GM23338 (cell line): ENCODE results near the gene PAF1. TPM values are rescaled to one million over a fixed set of nuclear protein-coding genes. Genes with fewer than 3 reads are reported as not detected.

Experiments used
- ATAC-seq: fragments of 200-7000 bp; cut with Tn5 transposase; 3 replicates; pipeline ENCODE4 v1.9.1; 2020
- DNase-seq: peaks from one replicate; pipeline ENCODE4 v3.0.0-alpha.2; 2015; ENCODE audit warnings: low spot score
- H2AFZ ChIP-seq: fragments of 200-600 bp; sonication (generic); 2 replicates; pipeline ENCODE4 v1.8.0; 2016; ENCODE audit warnings: antibody characterized with exemption, mild to moderate bottlenecking, moderate library complexity
- H3F3A ChIP-seq: fragments of 200-600 bp; sonication (generic); replicated peaks from 2 replicates; pipeline ENCODE4 v1.8.0; 2017; ENCODE audit warnings: antibody characterized with exemption, mixed run types, low read depth
- H3K27ac ChIP-seq: fragments of 200-600 bp; sonication (generic); 2 replicates; pipeline ENCODE4 v1.6.1; 2016; ENCODE audit warnings: low read depth
- H3K27me3 ChIP-seq: fragments of 200-600 bp; sonication (generic); 2 replicates; pipeline ENCODE4 v1.8.0; 2016; ENCODE audit warnings: mild to moderate bottlenecking, mixed run types, moderate library complexity; ENCODE audit not compliant: insufficient read depth
- H3K36me3 ChIP-seq: fragments of 200-600 bp; sonication (generic); 2 replicates; pipeline ENCODE4 v1.8.0; 2016; ENCODE audit warnings: mild to moderate bottlenecking; ENCODE audit not compliant: insufficient read depth
- H3K4me1 ChIP-seq: fragments of 200-600 bp; sonication (generic); 2 replicates; pipeline ENCODE4 v1.8.0; 2016; ENCODE audit warnings: mild to moderate bottlenecking, moderate library complexity; ENCODE audit not compliant: insufficient read depth
- H3K4me2 ChIP-seq: fragments of 200-600 bp; sonication (generic); 2 replicates; pipeline ENCODE4 v1.7.1; 2017; ENCODE audit warnings: mixed run types
- H3K4me3 ChIP-seq: fragments of 200-600 bp; sonication (generic); 2 replicates; pipeline ENCODE4 v1.6.1; 2016; ENCODE audit warnings: mixed run types
- H3K79me2 ChIP-seq: fragments of 200-600 bp; sonication (generic); replicated peaks from 2 replicates; pipeline ENCODE4 v1.8.0; 2017; ENCODE audit warnings: mild to moderate bottlenecking; ENCODE audit not compliant: insufficient read depth
- H3K9me2 ChIP-seq: fragments of 200-600 bp; sonication (generic); 2 replicates; pipeline ENCODE4 v1.8.0; 2017; ENCODE audit not compliant: insufficient read depth
- H4K20me1 ChIP-seq: fragments of 200-600 bp; sonication (generic); replicated peaks from 2 replicates; pipeline ENCODE4 v1.8.0; 2017; ENCODE audit warnings: mild to moderate bottlenecking; ENCODE audit not compliant: insufficient read depth
- H3K27ac Mint-ChIP-seq: 2 replicates; pipeline ENCODE4 v1.8.0; 2020; ENCODE audit warnings: inconsistent platforms, mild to moderate bottlenecking, moderate library complexity, mixed read lengths
- H3K27me3 Mint-ChIP-seq: 3 replicates; pipeline ENCODE4 v1.8.0; 2022; ENCODE audit warnings: low read depth, mild to moderate bottlenecking, moderate library complexity, mixed read lengths, inconsistent platforms; ENCODE audit not compliant: insufficient read depth, poor library complexity
- H3K36me3 Mint-ChIP-seq: 3 replicates; pipeline ENCODE4 v1.8.0; 2021; ENCODE audit warnings: low read depth, mild to moderate bottlenecking, inconsistent platforms, moderate library complexity, mixed read lengths
- H3K4me1 Mint-ChIP-seq: 3 replicates; pipeline ENCODE4 v1.8.0; 2020; ENCODE audit warnings: mild to moderate bottlenecking, inconsistent platforms, mixed read lengths
- H3K4me3 Mint-ChIP-seq: 3 replicates; pipeline ENCODE4 v1.8.0; 2021; ENCODE audit warnings: moderate library complexity, mild to moderate bottlenecking, inconsistent platforms, mixed read lengths
- H3K9me3 Mint-ChIP-seq: 3 replicates; pipeline ENCODE4 v1.8.0; 2020; ENCODE audit warnings: moderate library complexity, mild to moderate bottlenecking, inconsistent platforms, mixed read lengths
- CREB1 ChIP-seq: fragments of 250-450 bp; sonication (Bioruptor Pico); IDR thresholded peaks from 2 replicates; pipeline ENCODE4 v1.5.0; 2020; ENCODE audit warnings: low read depth, mild to moderate bottlenecking, moderate library complexity
- EZH2phosphoT487 ChIP-seq: fragments of 200-600 bp; sonication (generic); IDR thresholded peaks from one replicate; pipeline ENCODE4 v1.8.1; 2018; ENCODE audit warnings: antibody characterized with exemption; ENCODE audit not compliant: unreplicated experiment
- JUNB ChIP-seq: IDR thresholded peaks from one replicate; pipeline ENCODE4 v1.6.1; 2016; ENCODE audit warnings: antibody characterized with exemption; ENCODE audit not compliant: unreplicated experiment
- NANOG ChIP-seq: IDR thresholded peaks from 2 replicates; pipeline ENCODE4 v1.6.1; 2016; ENCODE audit warnings: antibody characterized with exemption, borderline replicate concordance
- POLR2AphosphoS5 ChIP-seq: IDR thresholded peaks from 2 replicates; pipeline ENCODE4 v1.6.1; 2016; ENCODE audit warnings: antibody characterized with exemption, low read depth
- STAT1 ChIP-seq: IDR thresholded peaks from one replicate; pipeline ENCODE4 v1.6.1; 2016; ENCODE audit warnings: antibody characterized with exemption; ENCODE audit not compliant: unreplicated experiment
- ZNF331 ChIP-seq: fragments of 250-450 bp; sonication (Bioruptor Pico); IDR thresholded peaks from 2 replicates; pipeline ENCODE4 v1.5.0; 2020; ENCODE audit warnings: low read depth, mild to moderate bottlenecking, moderate library complexity
- polyA plus RNA-seq: library from polyadenylated mRNA; unstranded; fragments of >200 nt; fragmentation: Nextera tagmentation; extraction: Ambion mirVana; gene quantifications from 2 replicates; pipeline ENCODE4 v1.2.1, GENCODE V29; 2016
- total RNA-seq: library from RNA; depleted of rRNA; stranded (reverse); fragments of >200 nt; shearing (Covaris generic); gene quantifications from 2 replicates; pipeline ENCODE4 v1.2.3, GENCODE V29; 2014
- TF ChIP-seq, protein P1 (sequence below): fragments of 250-450 bp; sonication (Bioruptor Pico); IDR thresholded peaks from 2 replicates; pipeline ENCODE4 v1.5.0; 2020; ENCODE audit warnings: mild to moderate bottlenecking, moderate library complexity
- TF ChIP-seq, protein P2 (sequence below), 2 experiments: fragments of 200-600 bp in 1 of 2; sonication (generic) in 1 of 2; conservative IDR thresholded peaks; 2 replicates each; pipeline versions ENCODE4 v1.5.1 to v1.6.1; 2016 to 2017; ENCODE audit warnings: antibody characterized with exemption in 2 of 2, low read depth in 2 of 2, mild to moderate bottlenecking in 2 of 2, moderate library complexity in 1 of 2
- TF ChIP-seq, protein P3 (sequence below): IDR thresholded peaks from one replicate; pipeline ENCODE4 v1.6.1; 2018; ENCODE audit warnings: antibody characterized with exemption; ENCODE audit not compliant: unreplicated experiment
- TF ChIP-seq, protein P4 (sequence below): IDR thresholded peaks from 2 replicates; pipeline ENCODE4 v1.6.1; 2016; ENCODE audit warnings: antibody characterized with exemption

Gene PAF1
- total and polyA plus RNA-seq, 2 experiments from 2014 or later: 22.1 to 47.3 TPM

DNA sequence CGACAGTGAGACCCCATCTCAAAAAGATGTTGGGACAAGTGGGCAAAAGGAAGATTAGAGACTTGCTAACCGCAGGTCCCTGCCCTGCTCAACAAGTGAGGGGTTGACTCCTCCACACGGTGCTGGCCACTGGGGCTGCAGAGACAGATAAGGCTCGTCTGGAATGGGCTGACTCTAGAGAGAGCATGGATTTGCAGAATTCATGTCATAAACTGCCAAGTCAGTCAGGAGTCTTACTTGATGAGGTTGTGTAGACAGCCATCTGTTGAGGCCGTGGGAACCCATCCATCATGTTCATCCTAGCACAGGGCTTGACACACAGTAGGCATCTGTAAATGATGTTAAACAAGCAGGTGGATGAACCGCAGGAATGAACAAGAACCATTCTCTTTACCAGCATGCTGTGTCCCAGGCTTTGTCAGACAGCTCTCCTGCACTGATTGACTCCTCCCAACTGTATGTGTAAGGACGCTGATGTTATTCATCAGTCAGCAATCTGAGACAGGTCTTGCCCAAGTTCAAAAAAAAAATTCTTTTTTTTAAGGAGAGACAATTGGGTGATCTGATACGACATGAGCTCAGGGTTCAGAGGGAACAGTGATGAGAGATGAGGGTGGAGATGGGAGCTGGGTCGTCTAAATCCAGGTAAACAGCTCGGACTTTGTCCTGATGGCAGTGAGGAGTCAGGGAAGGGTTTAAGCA, 8.8 kb downstream of the PAF1 start:
- Histone ChIP-seq H3K27me3 (no peaks in the 10 kb centered on the region), H3K4me3 (no peak overlapping the region), H3K79me2 (no peaks in the 10 kb centered on the region), H4K20me1 (peaks cover 20% of the 10 kb centered on the region), H3F3A (peaks cover 10% of the 10 kb centered on the region; the same call in 1 of the 2 replicates), H2AFZ (no peak overlapping the region), H3K36me3 (peaks cover 32% of the 10 kb centered on the region), H3K4me2 (no peak overlapping the region), H3K27ac (no peak overlapping the region), H3K9me2 (no peaks in the 10 kb centered on the region), H3K4me1 (peaks cover 6% of the 10 kb centered on the region; the same call in 1 of the 2 replicates)
- Mint-ChIP-seq H3K27ac (no peak overlapping the region; the same call in 1 of the 2 replicates), H3K4me3 (no peak overlapping the region), H3K4me1 (peaks cover 11% of the 10 kb centered on the region), H3K27me3 (peaks cover 20% of the 10 kb centered on the region), H3K9me3 (no peaks in the 10 kb centered on the region), H3K36me3 (peaks cover 81% of the 10 kb centered on the region)
- DNase-seq: no peak
- ATAC-seq: no peak
- TF ChIP-seq JUNB (no peak), STAT1 (no peak), EZH2phosphoT487 (no peak), NANOG (no peak), ZNF331 (CRISPR knock-in tag) (no peak), CREB1 (no peak), POLR2AphosphoS5 (no peak)
- TF ChIP-seq, protein P1, sequence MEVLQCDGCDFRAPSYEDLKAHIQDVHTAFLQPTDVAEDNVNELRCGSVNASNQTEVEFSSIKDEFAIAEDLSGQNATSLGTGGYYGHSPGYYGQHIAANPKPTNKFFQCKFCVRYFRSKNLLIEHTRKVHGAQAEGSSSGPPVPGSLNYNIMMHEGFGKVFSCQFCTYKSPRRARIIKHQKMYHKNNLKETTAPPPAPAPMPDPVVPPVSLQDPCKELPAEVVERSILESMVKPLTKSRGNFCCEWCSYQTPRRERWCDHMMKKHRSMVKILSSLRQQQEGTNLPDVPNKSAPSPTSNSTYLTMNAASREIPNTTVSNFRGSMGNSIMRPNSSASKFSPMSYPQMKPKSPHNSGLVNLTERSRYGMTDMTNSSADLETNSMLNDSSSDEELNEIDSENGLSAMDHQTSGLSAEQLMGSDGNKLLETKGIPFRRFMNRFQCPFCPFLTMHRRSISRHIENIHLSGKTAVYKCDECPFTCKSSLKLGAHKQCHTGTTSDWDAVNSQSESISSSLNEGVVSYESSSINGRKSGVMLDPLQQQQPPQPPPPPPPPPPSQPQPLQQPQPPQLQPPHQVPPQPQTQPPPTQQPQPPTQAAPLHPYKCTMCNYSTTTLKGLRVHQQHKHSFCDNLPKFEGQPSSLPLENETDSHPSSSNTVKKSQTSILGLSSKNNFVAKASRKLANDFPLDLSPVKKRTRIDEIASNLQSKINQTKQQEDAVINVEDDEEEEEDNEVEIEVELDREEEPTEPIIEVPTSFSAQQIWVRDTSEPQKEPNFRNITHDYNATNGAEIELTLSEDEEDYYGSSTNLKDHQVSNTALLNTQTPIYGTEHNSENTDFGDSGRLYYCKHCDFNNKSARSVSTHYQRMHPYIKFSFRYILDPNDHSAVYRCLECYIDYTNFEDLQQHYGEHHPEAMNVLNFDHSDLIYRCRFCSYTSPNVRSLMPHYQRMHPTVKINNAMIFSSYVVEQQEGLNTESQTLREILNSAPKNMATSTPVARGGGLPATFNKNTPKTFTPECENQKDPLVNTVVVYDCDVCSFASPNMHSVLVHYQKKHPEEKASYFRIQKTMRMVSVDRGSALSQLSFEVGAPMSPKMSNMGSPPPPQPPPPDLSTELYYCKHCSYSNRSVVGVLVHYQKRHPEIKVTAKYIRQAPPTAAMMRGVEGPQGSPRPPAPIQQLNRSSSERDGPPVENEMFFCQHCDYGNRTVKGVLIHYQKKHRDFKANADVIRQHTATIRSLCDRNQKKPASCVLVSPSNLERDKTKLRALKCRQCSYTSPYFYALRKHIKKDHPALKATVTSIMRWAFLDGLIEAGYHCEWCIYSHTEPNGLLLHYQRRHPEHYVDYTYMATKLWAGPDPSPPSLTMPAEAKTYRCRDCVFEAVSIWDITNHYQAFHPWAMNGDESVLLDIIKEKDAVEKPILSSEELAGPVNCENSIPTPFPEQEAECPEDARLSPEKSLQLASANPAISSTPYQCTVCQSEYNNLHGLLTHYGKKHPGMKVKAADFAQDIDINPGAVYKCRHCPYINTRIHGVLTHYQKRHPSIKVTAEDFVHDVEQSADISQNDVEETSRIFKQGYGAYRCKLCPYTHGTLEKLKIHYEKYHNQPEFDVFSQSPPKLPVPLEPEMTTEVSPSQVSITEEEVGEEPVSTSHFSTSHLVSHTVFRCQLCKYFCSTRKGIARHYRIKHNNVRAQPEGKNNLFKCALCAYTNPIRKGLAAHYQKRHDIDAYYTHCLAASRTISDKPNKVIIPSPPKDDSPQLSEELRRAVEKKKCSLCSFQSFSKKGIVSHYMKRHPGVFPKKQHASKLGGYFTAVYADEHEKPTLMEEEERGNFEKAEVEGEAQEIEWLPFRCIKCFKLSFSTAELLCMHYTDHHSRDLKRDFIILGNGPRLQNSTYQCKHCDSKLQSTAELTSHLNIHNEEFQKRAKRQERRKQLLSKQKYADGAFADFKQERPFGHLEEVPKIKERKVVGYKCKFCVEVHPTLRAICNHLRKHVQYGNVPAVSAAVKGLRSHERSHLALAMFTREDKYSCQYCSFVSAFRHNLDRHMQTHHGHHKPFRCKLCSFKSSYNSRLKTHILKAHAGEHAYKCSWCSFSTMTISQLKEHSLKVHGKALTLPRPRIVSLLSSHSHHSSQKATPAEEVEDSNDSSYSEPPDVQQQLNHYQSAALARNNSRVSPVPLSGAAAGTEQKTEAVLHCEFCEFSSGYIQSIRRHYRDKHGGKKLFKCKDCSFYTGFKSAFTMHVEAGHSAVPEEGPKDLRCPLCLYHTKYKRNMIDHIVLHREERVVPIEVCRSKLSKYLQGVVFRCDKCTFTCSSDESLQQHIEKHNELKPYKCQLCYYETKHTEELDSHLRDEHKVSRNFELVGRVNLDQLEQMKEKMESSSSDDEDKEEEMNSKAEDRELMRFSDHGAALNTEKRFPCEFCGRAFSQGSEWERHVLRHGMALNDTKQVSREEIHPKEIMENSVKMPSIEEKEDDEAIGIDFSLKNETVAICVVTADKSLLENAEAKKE (CRISPR knock-in tag): no peak
- TF ChIP-seq, protein P2, sequence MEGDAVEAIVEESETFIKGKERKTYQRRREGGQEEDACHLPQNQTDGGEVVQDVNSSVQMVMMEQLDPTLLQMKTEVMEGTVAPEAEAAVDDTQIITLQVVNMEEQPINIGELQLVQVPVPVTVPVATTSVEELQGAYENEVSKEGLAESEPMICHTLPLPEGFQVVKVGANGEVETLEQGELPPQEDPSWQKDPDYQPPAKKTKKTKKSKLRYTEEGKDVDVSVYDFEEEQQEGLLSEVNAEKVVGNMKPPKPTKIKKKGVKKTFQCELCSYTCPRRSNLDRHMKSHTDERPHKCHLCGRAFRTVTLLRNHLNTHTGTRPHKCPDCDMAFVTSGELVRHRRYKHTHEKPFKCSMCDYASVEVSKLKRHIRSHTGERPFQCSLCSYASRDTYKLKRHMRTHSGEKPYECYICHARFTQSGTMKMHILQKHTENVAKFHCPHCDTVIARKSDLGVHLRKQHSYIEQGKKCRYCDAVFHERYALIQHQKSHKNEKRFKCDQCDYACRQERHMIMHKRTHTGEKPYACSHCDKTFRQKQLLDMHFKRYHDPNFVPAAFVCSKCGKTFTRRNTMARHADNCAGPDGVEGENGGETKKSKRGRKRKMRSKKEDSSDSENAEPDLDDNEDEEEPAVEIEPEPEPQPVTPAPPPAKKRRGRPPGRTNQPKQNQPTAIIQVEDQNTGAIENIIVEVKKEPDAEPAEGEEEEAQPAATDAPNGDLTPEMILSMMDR (conservative IDR thresholded peaks at IDR 0.05; ENCODE audit: low read depth in 2 of 2): no peak
- TF ChIP-seq, protein P3, sequence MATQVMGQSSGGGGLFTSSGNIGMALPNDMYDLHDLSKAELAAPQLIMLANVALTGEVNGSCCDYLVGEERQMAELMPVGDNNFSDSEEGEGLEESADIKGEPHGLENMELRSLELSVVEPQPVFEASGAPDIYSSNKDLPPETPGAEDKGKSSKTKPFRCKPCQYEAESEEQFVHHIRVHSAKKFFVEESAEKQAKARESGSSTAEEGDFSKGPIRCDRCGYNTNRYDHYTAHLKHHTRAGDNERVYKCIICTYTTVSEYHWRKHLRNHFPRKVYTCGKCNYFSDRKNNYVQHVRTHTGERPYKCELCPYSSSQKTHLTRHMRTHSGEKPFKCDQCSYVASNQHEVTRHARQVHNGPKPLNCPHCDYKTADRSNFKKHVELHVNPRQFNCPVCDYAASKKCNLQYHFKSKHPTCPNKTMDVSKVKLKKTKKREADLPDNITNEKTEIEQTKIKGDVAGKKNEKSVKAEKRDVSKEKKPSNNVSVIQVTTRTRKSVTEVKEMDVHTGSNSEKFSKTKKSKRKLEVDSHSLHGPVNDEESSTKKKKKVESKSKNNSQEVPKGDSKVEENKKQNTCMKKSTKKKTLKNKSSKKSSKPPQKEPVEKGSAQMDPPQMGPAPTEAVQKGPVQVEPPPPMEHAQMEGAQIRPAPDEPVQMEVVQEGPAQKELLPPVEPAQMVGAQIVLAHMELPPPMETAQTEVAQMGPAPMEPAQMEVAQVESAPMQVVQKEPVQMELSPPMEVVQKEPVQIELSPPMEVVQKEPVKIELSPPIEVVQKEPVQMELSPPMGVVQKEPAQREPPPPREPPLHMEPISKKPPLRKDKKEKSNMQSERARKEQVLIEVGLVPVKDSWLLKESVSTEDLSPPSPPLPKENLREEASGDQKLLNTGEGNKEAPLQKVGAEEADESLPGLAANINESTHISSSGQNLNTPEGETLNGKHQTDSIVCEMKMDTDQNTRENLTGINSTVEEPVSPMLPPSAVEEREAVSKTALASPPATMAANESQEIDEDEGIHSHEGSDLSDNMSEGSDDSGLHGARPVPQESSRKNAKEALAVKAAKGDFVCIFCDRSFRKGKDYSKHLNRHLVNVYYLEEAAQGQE: no peak
- TF ChIP-seq, protein P4, sequence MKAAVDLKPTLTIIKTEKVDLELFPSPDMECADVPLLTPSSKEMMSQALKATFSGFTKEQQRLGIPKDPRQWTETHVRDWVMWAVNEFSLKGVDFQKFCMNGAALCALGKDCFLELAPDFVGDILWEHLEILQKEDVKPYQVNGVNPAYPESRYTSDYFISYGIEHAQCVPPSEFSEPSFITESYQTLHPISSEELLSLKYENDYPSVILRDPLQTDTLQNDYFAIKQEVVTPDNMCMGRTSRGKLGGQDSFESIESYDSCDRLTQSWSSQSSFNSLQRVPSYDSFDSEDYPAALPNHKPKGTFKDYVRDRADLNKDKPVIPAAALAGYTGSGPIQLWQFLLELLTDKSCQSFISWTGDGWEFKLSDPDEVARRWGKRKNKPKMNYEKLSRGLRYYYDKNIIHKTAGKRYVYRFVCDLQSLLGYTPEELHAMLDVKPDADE: no peak
